Thyroid gland (tissue), 4 donors: ENCODE results near the gene NR1D2.
"Not testable (repeated sequence)": the region's sequence is repeated elsewhere in the genome, so short reads cannot be mapped to it uniquely, and the experiment has no call there.

Experiments used
- POLR2A ChIP-seq, 2 donors: fragments of 450-650 bp; IDR thresholded peaks; one replicate each; pipeline ENCODE4 v1.6.1; 2017; ENCODE audit warnings: antibody characterized with exemption in 2 of 2, mild to moderate bottlenecking in 2 of 2, moderate library complexity in 1 of 2
- TF ChIP-seq, protein P1 (sequence below), 6 experiments: fragments of 200-600 bp in 3 of 6; fragments of 450-650 bp in 3 of 6; sonication (generic) in 3 of 6; IDR thresholded peaks; one replicate each; pipeline ENCODE4 v1.5.1; 2016 to 2019; ENCODE audit warnings: antibody characterized with exemption in 6 of 6, mild to moderate bottlenecking in 2 of 6, inconsistent platforms in 1 of 6, moderate library complexity in 1 of 6

GRCh38 chr3:23917679-23918303 lies 27.3 kb upstream of the NR1D2 start:
- TF ChIP-seq, protein P1, sequence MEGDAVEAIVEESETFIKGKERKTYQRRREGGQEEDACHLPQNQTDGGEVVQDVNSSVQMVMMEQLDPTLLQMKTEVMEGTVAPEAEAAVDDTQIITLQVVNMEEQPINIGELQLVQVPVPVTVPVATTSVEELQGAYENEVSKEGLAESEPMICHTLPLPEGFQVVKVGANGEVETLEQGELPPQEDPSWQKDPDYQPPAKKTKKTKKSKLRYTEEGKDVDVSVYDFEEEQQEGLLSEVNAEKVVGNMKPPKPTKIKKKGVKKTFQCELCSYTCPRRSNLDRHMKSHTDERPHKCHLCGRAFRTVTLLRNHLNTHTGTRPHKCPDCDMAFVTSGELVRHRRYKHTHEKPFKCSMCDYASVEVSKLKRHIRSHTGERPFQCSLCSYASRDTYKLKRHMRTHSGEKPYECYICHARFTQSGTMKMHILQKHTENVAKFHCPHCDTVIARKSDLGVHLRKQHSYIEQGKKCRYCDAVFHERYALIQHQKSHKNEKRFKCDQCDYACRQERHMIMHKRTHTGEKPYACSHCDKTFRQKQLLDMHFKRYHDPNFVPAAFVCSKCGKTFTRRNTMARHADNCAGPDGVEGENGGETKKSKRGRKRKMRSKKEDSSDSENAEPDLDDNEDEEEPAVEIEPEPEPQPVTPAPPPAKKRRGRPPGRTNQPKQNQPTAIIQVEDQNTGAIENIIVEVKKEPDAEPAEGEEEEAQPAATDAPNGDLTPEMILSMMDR (IDR thresholded peaks at IDR 0.05): not testable (repeated sequence)
- not testable (repeated sequence) for TF ChIP-seq POLR2A (IDR thresholded peaks at IDR 0.05)
